Transverse colon (tissue), 4 donors: ENCODE measurements around the gene SLC16A12. TPM values are rescaled to one million over a fixed set of nuclear protein-coding genes. Genes with fewer than 3 reads are reported as not detected.
A peak's percentile ranks its signal among the peaks of the same experiment; 100 is the strongest.

Experiments
- DNase-seq: peaks from one replicate; pipeline ENCODE4 v3.0.0-alpha.2; 2019
- H3K27ac ChIP-seq, 4 donors: fragments of 200-600 bp; sonication (generic); 2 replicates each; pipeline ENCODE4 v1.5.1; 2016 to 2018; ENCODE audit warnings: inconsistent platforms in 4 of 4
- H3K27me3 ChIP-seq: fragments of 200-600 bp; sonication (generic); 2 replicates; pipeline ENCODE4 v1.5.1; 2017; ENCODE audit warnings: inconsistent platforms
- H3K36me3 ChIP-seq, 4 donors: fragments of 200-600 bp; sonication (generic); 2 replicates each; pipeline ENCODE4 v1.5.1; 2017 to 2019; ENCODE audit warnings: inconsistent platforms in 4 of 4
- H3K4me1 ChIP-seq, 4 donors: fragments of 200-600 bp; sonication (generic); 2 replicates each; pipeline ENCODE4 v1.5.1; 2017 to 2020; ENCODE audit warnings: inconsistent platforms in 4 of 4
- H3K4me3 ChIP-seq, 4 donors: fragments of 200-600 bp; sonication (generic); 1 replicate in 1 of 4; 2 replicates in 3 of 4; pipeline versions ENCODE4 v1.5.1 to v1.6.1; 2017 to 2019; ENCODE audit warnings: inconsistent platforms in 4 of 4
- H3K9me3 ChIP-seq, 2 donors: fragments of 200-600 bp; sonication (generic); 2 replicates each; pipeline ENCODE4 v1.5.1; 2017 to 2019; ENCODE audit warnings: inconsistent platforms in 2 of 2
- CTCF ChIP-seq, 5 experiments: fragments of 200-600 bp in 3 of 5; fragments of 450-650 bp in 2 of 5; sonication (generic) in 3 of 5; IDR thresholded peaks; 1 replicate in 2 of 5; 2 replicates in 3 of 5; pipeline ENCODE4 v1.5.1; 2016 to 2017; ENCODE audit warnings: antibody characterized with exemption in 5 of 5, inconsistent platforms in 3 of 5, mild to moderate bottlenecking in 2 of 5, moderate library complexity in 1 of 5
- EP300 ChIP-seq: sonication (generic); formaldehyde crosslinking; IDR thresholded peaks from one replicate; pipeline ENCODE4 v1.6.1; 2017; ENCODE audit warnings: antibody characterized with exemption, low read depth
- POLR2A ChIP-seq: fragments of 450-650 bp; IDR thresholded peaks from one replicate; pipeline ENCODE4 v1.6.1; 2016; ENCODE audit warnings: antibody characterized with exemption, mild to moderate bottlenecking, moderate library complexity
- POLR2AphosphoS5 ChIP-seq, 3 donors: sonication (generic); formaldehyde crosslinking; IDR thresholded peaks; one replicate each; pipeline ENCODE4 v1.6.1; 2016; ENCODE audit warnings: antibody characterized with exemption in 3 of 3
- WGBS, 2 donors: methylation state at CpG; one replicate each; pipeline ENCODE4 v1.1.5; 2018; ENCODE audit warnings: low coverage in 1 of 2; 5-methylcytosine and 5-hydroxymethylcytosine counted together
- in situ Hi-C, 4 donors: fragments of 200-750 bp; cut with MboI; loops; one replicate each; pipeline versions ENCODE4 v1.15.0 to v1.15.1; 2017; ENCODE audit warnings: low sequenced_read_pairs in 3 of 4, low pct_ligation_motif_present in 1 of 4, low pct_unique_long_range_greater_than_20kb in 1 of 4
- intact Hi-C: fragments of 100-400 bp; cut with DNase I; formaldehyde crosslinking; loops from one replicate; pipeline ENCODE4 v1.15.1; 2023; ENCODE audit warnings: low total_unique reads
- total RNA-seq, 4 donors: library from RNA; depleted of rRNA; stranded (reverse); fragments of >200 nt; gene quantifications; one replicate each; pipeline ENCODE4 v1.1.0, GENCODE V29; 2016

Gene SLC16A12
- total RNA-seq, 4 donors from 2014 or later: 0.27 to 7.6 (median 0.48) TPM; not detected in 1

GRCh38 chr10:89474452-89474851, 60.9 kb downstream of the SLC16A12 start:
- H3K4me1 ChIP-seq: peaks cover 0 to 33% (median 6%) of the 10 kb centered on the region in 4 donors
- intact Hi-C loops: no loop called here

GRCh38 chr10:89471110-89471809, 64.1 kb downstream of the SLC16A12 start:
- peaks cover 0 to 14% (median 3%) of the 10 kb centered on the region in 4 donors for H3K4me1 ChIP-seq
- no peak for DNase-seq
- in situ Hi-C loops: no loop called here
- H3K4me3 ChIP-seq: no peak overlapping the region
- 81 to 90% methylated on average over 1 of the region's 1 CpG for WGBS, 2 donors
- H3K27ac ChIP-seq: no peak overlapping the region
- no peaks in the 10 kb centered on the region for H3K9me3 ChIP-seq
- intact Hi-C loops: no loop called here
- no peaks in the 10 kb centered on the region for H3K27me3 ChIP-seq
- TF ChIP-seq EP300 (no peak), CTCF (IDR thresholded peaks at IDR 0.05) (no peak), POLR2A (no peak)
- H3K36me3 ChIP-seq: no peaks in the 10 kb centered on the region

More at GRCh38 chr10:89474452-89474851, 60.9 kb downstream of the SLC16A12 start:
- no peak for TF ChIP-seq EP300
- no peak for TF ChIP-seq POLR2A
- TF ChIP-seq POLR2AphosphoS5 (IDR thresholded peaks at IDR 0.05): no peak
- no peak for TF ChIP-seq CTCF (IDR thresholded peaks at IDR 0.05)
- in situ Hi-C loops: no loop called here
- Histone ChIP-seq H3K27me3 (no peaks in the 10 kb centered on the region), H3K4me3 (no peak overlapping the region), H3K9me3 (no peaks in the 10 kb centered on the region), H3K36me3 (no peaks in the 10 kb centered on the region), H3K27ac (peak overlapping the region in 2 of 4 donors; percentile 43 to 67)
- DNase-seq: no peak
- WGBS, 2 donors: 88 to 91% methylated on average over 4 of the region's 4 CpGs

- H3K9me3 ChIP-seq: no peaks in the 10 kb centered on the region
- no peak overlapping the region for H3K4me3 ChIP-seq
- H3K27ac ChIP-seq: no peak overlapping the region
- no peaks in the 10 kb centered on the region for H3K27me3 ChIP-seq
- DNase-seq: no peak
- intact Hi-C loops (no loop called here), in situ Hi-C loops (no loop called here)
- H3K4me1 ChIP-seq: peaks cover 0 to 9% (median 0%) of the 10 kb centered on the region in 4 donors
- 54 to 82% methylated on average over 1 to 2 of the region's 2 CpGs for WGBS, 2 donors
- TF ChIP-seq POLR2AphosphoS5 (IDR thresholded peaks at IDR 0.05): no peak
- no peak for TF ChIP-seq EP300
- no peak for TF ChIP-seq CTCF (IDR thresholded peaks at IDR 0.05)
- no peak for TF ChIP-seq POLR2A
- H3K36me3 ChIP-seq: no peaks in the 10 kb centered on the region
Observed at GRCh38 chr10:89470628-89471027, 64.8 kb downstream of the SLC16A12 start.

GRCh38 chr10:89469517-89469916, 65.9 kb downstream of the SLC16A12 start:
- Histone ChIP-seq H3K27ac (no peak overlapping the region), H3K36me3 (no peaks in the 10 kb centered on the region), H3K4me1 (no peaks in the 10 kb centered on the region), H3K9me3 (no peaks in the 10 kb centered on the region), H3K4me3 (no peak overlapping the region), H3K27me3 (no peaks in the 10 kb centered on the region)
- intact Hi-C loops (no loop called here), in situ Hi-C loops (no loop called here)
- TF ChIP-seq EP300 (no peak), POLR2A (no peak), POLR2AphosphoS5 (IDR thresholded peaks at IDR 0.05) (no peak), CTCF (IDR thresholded peaks at IDR 0.05) (no peak)
- DNase-seq: no peak
